ENCODE data around the gene PLCH2. TPM values are rescaled to one million over a fixed set of nuclear protein-coding genes. Genes with fewer than 3 reads are reported as not detected.

The PLCH2 gene
- total RNA-seq, 1 experiment from 2014 or later: 7.2 TPM

DNA sequence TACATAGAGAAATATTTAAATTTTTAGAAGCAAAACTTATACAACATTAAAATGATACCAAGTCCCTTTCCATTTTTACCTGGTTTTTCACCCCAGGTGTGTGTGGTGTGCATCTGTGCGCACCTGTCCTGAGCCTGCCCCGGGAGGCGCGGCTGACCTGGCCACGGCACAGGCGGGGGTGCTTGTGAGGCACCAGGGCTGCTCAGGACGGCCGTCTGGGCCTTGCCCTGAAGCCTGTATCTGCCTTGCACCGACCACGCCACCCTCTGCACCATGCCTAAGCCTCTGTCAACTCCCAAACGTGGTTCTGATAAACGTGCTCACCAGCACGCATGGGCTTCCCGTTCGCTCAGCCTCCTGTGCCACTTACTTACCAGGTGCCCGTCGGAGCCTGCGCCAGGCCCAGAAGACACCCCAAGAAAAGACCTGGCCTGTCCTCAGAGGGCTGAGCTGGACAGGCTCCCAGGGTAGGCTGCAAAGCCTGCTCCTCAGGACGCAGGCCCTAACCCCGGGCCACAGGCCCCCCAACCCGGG, 29.4 kb downstream of the PLCH2 start:
- CTCF ChIA-PET: no interaction called here
- H3K4me3 ChIP-seq (ENCODE audit: low read length): no peak overlapping the region

DNA sequence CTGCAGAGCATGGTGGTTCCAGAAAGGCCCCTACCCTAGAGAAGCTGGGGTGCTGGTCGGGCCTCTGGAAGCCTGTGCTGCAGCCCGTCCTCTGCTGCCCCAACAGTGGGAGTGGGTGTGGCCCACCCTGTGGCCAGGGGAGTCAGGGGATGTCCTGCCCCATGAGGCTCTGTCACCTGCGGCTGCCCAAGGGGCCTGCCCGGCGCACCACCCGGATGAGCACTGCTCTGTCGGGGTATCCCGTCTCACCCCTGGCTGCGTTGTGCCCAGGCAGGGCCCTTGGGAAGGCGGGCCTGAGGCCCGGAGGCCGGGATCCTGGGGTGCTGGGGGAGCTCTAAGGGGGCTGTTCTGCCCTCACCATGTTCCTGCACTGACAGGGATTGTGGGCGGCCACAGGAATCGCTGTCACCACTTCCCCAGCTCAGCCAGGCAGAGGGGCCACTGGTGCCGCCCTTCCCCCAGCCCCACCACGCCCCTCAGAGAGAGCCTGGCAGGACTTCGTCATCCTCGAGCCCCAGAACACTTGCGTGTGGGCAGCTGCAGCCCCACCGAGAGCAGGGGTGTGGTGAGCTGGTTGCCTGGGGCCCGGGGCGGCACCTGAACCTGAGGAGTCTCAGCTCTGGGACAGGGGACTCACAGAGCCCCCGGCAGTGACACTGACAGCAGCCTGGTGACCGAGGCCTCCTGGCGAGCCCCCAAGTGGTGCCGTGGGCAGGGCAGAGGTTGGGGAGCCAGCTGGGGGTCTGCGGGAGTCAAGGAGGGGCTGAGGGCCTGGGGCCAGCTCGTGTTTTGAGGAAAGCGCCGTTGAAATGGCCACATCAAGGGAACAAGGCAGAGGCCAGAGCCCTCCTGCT, 30.1 kb downstream of the PLCH2 start:
- Histone ChIP-seq H3K4me3 (ENCODE audit: low read length) (no peak overlapping the region), H3K79me2 (ENCODE audit: low read length) (no peaks in the 10 kb centered on the region), H3K9me2 (replicated peaks; ENCODE audit: low read length) (no peaks in the 10 kb centered on the region), H3K9me3 (ENCODE audit: low read length) (no peaks in the 10 kb centered on the region), H3K36me3 (ENCODE audit: low read depth, low read length) (peaks cover 34% of the 10 kb centered on the region; the same call in 1 of the 2 replicates), H3K4me1 (ENCODE audit: insufficient read depth, low read length) (no peaks in the 10 kb centered on the region), H3K27me3 (ENCODE audit: low read length) (no peaks in the 10 kb centered on the region), H4K20me1 (ENCODE audit: low read length) (no peaks in the 10 kb centered on the region), H3K27ac (ENCODE audit: low read length) (no peak overlapping the region), H3F3A (ENCODE audit: low read length, unreplicated experiment) (no peaks in the 10 kb centered on the region), H2AFZ (ENCODE audit: low read length) (no peak overlapping the region), H3K9ac (ENCODE audit: low read length) (no peak overlapping the region), H3K4me2 (ENCODE audit: low read length) (no peak overlapping the region)
- no peak; the same call in 1 of the 2 replicates for ATAC-seq
- no TSS peak for BruUV-seq (replicated peaks)
- TF ChIP-seq EZH2phosphoT487 (IDR thresholded peaks at IDR 0.05; ENCODE audit: borderline replicate concordance, low read length) (no peak), EZH2 (IDR thresholded peaks at IDR 0.05; ENCODE audit: low read length, unreplicated experiment) (no peak)
- TF ChIP-seq, protein P1, sequence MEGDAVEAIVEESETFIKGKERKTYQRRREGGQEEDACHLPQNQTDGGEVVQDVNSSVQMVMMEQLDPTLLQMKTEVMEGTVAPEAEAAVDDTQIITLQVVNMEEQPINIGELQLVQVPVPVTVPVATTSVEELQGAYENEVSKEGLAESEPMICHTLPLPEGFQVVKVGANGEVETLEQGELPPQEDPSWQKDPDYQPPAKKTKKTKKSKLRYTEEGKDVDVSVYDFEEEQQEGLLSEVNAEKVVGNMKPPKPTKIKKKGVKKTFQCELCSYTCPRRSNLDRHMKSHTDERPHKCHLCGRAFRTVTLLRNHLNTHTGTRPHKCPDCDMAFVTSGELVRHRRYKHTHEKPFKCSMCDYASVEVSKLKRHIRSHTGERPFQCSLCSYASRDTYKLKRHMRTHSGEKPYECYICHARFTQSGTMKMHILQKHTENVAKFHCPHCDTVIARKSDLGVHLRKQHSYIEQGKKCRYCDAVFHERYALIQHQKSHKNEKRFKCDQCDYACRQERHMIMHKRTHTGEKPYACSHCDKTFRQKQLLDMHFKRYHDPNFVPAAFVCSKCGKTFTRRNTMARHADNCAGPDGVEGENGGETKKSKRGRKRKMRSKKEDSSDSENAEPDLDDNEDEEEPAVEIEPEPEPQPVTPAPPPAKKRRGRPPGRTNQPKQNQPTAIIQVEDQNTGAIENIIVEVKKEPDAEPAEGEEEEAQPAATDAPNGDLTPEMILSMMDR (conservative IDR thresholded peaks at IDR 0.05; ENCODE audit: low read depth, low read length): no peak
- ChIA-PET POLR2A (ENCODE audit: unreplicated experiment) (interaction anchor here (0.5 kb wide), 1 partner anchor 82 kb away, joined by 3 read pairs; no protein-coding TSS in a partner anchor), CTCF (interaction anchor here (0.5 kb wide), 1 partner anchor 41 kb away, joined by 4 read pairs; no protein-coding TSS in a partner anchor)
- intact Hi-C loops (cut with micrococcal nuclease): no loop called here
- DNase-seq: no peak

More for the DNA sequence above, 29.4 kb downstream of the PLCH2 start:
- Histone ChIP-seq H3K27ac (ENCODE audit: low read length) (no peak overlapping the region), H3K4me2 (ENCODE audit: low read length) (no peak overlapping the region), H3K9me2 (replicated peaks; ENCODE audit: low read length) (no peaks in the 10 kb centered on the region), H3K9me3 (ENCODE audit: low read length) (no peaks in the 10 kb centered on the region), H3K4me1 (ENCODE audit: insufficient read depth, low read length) (no peaks in the 10 kb centered on the region), H3K36me3 (ENCODE audit: low read depth, low read length) (peaks cover 27% of the 10 kb centered on the region; the same call in 1 of the 2 replicates), H3K27me3 (ENCODE audit: low read length) (no peaks in the 10 kb centered on the region), H3F3A (ENCODE audit: low read length, unreplicated experiment) (no peaks in the 10 kb centered on the region), H3K79me2 (ENCODE audit: low read length) (no peaks in the 10 kb centered on the region), H3K9ac (ENCODE audit: low read length) (no peak overlapping the region), H4K20me1 (ENCODE audit: low read length) (no peaks in the 10 kb centered on the region), H2AFZ (ENCODE audit: low read length) (no peak overlapping the region)
- BruUV-seq (replicated peaks): no TSS peak
- POLR2A ChIA-PET (ENCODE audit: unreplicated experiment): no interaction called here
- ATAC-seq (peak; percentile 8), DNase-seq (no peak)
- intact Hi-C loops (cut with micrococcal nuclease): no loop called here
- TF ChIP-seq EZH2phosphoT487 (IDR thresholded peaks at IDR 0.05; ENCODE audit: borderline replicate concordance, low read length) (no peak), EZH2 (IDR thresholded peaks at IDR 0.05; ENCODE audit: low read length, unreplicated experiment) (no peak)
- TF ChIP-seq, protein P1 (conservative IDR thresholded peaks at IDR 0.05; ENCODE audit: low read depth, low read length): no peak

Measured in PC-3 (cell line).